ENCODE measurements around the gene LBX2. TPM values are rescaled to one million over a fixed set of nuclear protein-coding genes. Genes with fewer than 3 reads are reported as not detected.
A peak's percentile ranks its signal among the peaks of the same experiment; 100 is the strongest.

LBX2 gene
- total RNA-seq, 4 donors from 2014 or later = 0.40 to 0.58 TPM; not detected in 2

DNA sequence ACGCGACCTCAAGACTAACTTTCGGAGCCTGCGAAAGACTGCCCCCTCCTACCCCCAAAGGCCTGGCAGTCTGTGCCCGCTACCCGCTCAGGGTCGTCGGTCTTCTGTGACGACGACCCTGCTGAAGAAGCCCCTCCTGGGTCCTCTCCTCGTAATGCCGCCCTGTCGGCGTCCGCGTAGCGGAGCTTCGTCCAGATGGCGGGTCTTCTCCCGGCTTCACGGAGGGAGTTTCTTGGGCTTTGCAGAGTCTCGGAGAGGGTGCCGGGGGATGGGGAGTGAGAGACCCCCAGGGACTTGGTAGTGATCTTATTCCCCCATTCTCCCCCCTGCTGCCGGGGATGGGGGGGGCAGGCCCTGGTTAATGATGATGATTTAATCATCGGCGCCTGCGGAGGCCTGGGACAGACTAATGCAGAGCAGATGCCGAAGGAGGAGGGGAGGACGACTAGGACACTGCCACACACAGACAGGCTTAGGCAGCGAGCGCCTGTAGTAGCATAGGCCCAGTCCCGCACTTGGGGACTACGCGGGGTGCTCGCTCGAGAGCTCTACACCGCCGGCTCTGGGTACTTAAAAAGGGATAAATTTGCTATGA lies 8.6 kb upstream of the LBX2 start:
- peak overlapping the region; percentile 86 to 92 for H3K4me3 ChIP-seq
- H3K27me3 ChIP-seq = peaks cover 76% of the 10 kb centered on the region
- H3K36me3 ChIP-seq = peaks cover 0 to 22% of the 10 kb centered on the region in 2 donors
- no peak for ATAC-seq
- 17 to 34% methylated on average over 2 to 6 of the region's 38 CpGs for WGBS, 2 donors (ENCODE audit: low coverage in 1 of 2)
- H3K27ac ChIP-seq = peak overlapping the region; percentile 96 to 99 (median 96)
- peaks cover 0 to 50% (median 18%) of the 10 kb centered on the region in 3 donors for H3K4me1 ChIP-seq
- H3K9me3 ChIP-seq = no peaks in the 10 kb centered on the region
- TF ChIP-seq POLR2A (IDR thresholded peaks at IDR 0.05) (no peak), POLR2AphosphoS5 (IDR thresholded peaks at IDR 0.05) (no peak), EP300 (IDR thresholded peaks at IDR 0.05) (no peak)
- TF ChIP-seq, protein P1, sequence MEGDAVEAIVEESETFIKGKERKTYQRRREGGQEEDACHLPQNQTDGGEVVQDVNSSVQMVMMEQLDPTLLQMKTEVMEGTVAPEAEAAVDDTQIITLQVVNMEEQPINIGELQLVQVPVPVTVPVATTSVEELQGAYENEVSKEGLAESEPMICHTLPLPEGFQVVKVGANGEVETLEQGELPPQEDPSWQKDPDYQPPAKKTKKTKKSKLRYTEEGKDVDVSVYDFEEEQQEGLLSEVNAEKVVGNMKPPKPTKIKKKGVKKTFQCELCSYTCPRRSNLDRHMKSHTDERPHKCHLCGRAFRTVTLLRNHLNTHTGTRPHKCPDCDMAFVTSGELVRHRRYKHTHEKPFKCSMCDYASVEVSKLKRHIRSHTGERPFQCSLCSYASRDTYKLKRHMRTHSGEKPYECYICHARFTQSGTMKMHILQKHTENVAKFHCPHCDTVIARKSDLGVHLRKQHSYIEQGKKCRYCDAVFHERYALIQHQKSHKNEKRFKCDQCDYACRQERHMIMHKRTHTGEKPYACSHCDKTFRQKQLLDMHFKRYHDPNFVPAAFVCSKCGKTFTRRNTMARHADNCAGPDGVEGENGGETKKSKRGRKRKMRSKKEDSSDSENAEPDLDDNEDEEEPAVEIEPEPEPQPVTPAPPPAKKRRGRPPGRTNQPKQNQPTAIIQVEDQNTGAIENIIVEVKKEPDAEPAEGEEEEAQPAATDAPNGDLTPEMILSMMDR (IDR thresholded peaks at IDR 0.05) = no peak

- no peak for TF ChIP-seq EP300 (IDR thresholded peaks at IDR 0.05)
- TF ChIP-seq, protein P1 (IDR thresholded peaks at IDR 0.05) = peak in 2 of 4 experiments; percentile 3 to 40
- peak; percentile 35 to 51 for TF ChIP-seq POLR2A (IDR thresholded peaks at IDR 0.05)
- TF ChIP-seq POLR2AphosphoS5 (IDR thresholded peaks at IDR 0.05) = peak; percentile 76
- peak within 1 kb of the TSS; percentile 96 to 99 (median 96) for H3K27ac ChIP-seq
- H3K36me3 ChIP-seq = peaks cover 0 to 22% of the 10 kb centered on the region in 2 donors
- H3K27me3 ChIP-seq = peaks cover 76% of the 10 kb centered on the region
- H3K4me3 ChIP-seq = peak within 1 kb of the TSS; percentile 86 to 92
- ATAC-seq = peak; percentile 97
- no CpG with 5 or more reads among the region's 56 CpGs for WGBS, 2 donors (ENCODE audit: low coverage in 1 of 2)
- peaks cover 0 to 56% (median 18%) of the 10 kb centered on the region in 3 donors for H3K4me1 ChIP-seq
- H3K9me3 ChIP-seq = no peaks in the 10 kb centered on the region
Observed at GRCh38 chr2:74507145-74507925, 7.9 kb upstream of the LBX2 start, which contains the start of gene PCGF1. PCGF1 (minus strand) TSS chr2:74507695; CDS start chr2:74507668, 27 bp downstream.

- Histone ChIP-seq H3K9me3 (no peaks in the 10 kb centered on the region), H3K36me3 (peaks cover 0 to 22% of the 10 kb centered on the region in 2 donors), H3K27ac (no peak overlapping the region), H3K27me3 (peaks cover 76% of the 10 kb centered on the region), H3K4me3 (no peak overlapping the region), H3K4me1 (peaks cover 0 to 60% (median 18%) of the 10 kb centered on the region in 3 donors)
- no peak for ATAC-seq
- WGBS, 2 donors (ENCODE audit: low coverage in 1 of 2) = 92 to 100% methylated on average over 3 to 5 of the region's 14 CpGs
- TF ChIP-seq, protein P1 (IDR thresholded peaks at IDR 0.05) = no peak
- no peak for TF ChIP-seq POLR2A (IDR thresholded peaks at IDR 0.05)
- no peak for TF ChIP-seq EP300 (IDR thresholded peaks at IDR 0.05)
- no peak for TF ChIP-seq POLR2AphosphoS5 (IDR thresholded peaks at IDR 0.05)
Observed at GRCh38 chr2:74505448-74506246, 6.2 kb upstream of the LBX2 start.

GRCh38 chr2:74504591-74504990 lies 5.2 kb upstream of the LBX2 start:
- TF ChIP-seq, protein P1 (IDR thresholded peaks at IDR 0.05) = no peak
- TF ChIP-seq POLR2AphosphoS5 (IDR thresholded peaks at IDR 0.05) (no peak), EP300 (IDR thresholded peaks at IDR 0.05) (no peak), POLR2A (IDR thresholded peaks at IDR 0.05) (no peak)
- peaks cover 0 to 22% of the 10 kb centered on the region in 2 donors for H3K36me3 ChIP-seq
- peaks cover 0 to 65% (median 20%) of the 10 kb centered on the region in 3 donors for H3K4me1 ChIP-seq
- no peaks in the 10 kb centered on the region for H3K9me3 ChIP-seq
- WGBS, 2 donors (ENCODE audit: low coverage in 1 of 2) = 100% methylated on average over 3 of the region's 3 CpGs; no CpG with 5 or more reads in 1 of the 2 donors
- no peak for ATAC-seq
- no peak overlapping the region for H3K4me3 ChIP-seq
- peaks cover 76% of the 10 kb centered on the region for H3K27me3 ChIP-seq
- H3K27ac ChIP-seq = no peak overlapping the region

Measured in gastroesophageal sphincter (tissue), 4 donors.